ENCODE data around the gene PRKCE.
"Not testable (repeated sequence)": the region's sequence is repeated elsewhere in the genome, so short reads cannot be mapped to it uniquely, and the experiment has no call there.

The PRKCE gene

DNA sequence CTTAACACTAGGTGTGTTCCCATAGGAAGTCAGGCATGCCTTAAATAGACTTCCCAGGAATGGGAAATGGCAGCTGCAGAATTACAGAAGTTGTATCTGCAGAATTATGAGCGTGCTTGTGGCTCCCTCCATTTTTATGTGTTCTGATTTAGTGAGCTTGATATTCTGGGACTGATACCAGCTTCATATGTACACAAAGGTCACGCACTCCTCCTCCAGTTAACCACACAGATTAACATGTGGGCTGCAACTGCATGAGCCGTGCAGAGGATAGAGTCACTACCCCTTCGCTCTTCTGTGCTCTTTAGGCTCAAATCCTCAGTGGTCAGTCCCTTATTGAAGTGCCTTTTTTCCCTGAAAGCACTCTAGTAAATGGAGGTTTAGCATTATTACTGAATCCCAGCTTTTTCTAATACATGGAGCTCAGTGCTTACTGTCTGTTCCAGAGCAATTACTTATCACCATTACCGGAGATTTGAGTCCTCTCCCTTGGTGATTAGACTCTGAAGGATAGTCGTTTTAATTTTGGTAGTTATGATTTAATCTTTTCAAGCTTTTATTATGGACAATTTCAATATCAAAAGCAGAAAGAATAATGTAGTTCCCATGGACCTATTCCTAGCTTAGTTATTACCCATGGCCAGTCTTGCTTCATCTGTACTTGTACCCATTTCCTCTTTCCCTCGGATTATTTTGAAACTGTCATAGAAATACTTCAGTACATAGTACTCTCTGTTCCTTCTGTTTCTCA, 238.3 kb downstream of the PRKCE start:
- DNase-seq (ENCODE audit: low read depth): no peak

DNA sequence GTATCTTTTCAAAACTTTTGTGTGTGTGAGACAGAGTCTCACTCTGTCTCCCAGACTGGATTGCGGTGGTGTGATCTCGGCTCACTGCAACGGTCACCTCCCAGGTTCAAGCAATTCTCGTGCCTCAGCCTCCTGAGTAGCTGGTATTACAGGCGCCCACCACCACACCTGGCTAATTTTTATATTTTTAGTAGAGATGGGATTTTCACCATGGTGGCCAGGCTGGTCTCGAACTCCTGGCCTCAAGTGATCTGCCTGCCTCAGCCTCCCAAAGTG, 238.8 kb downstream of the PRKCE start:
- not testable (repeated sequence) for DNase-seq (ENCODE audit: low read depth)

GRCh38 chr2:45890819-45891218, 239.3 kb downstream of the PRKCE start:
- DNase-seq (ENCODE audit: low read depth): no peak

- no peak for DNase-seq (ENCODE audit: low read depth)
Measured at GRCh38 chr2:45891719-45892424, 240.4 kb downstream of the PRKCE start.

- DNase-seq (ENCODE audit: low read depth): no peak
Measured at GRCh38 chr2:45892425-45892745, 240.9 kb downstream of the PRKCE start.

DNA sequence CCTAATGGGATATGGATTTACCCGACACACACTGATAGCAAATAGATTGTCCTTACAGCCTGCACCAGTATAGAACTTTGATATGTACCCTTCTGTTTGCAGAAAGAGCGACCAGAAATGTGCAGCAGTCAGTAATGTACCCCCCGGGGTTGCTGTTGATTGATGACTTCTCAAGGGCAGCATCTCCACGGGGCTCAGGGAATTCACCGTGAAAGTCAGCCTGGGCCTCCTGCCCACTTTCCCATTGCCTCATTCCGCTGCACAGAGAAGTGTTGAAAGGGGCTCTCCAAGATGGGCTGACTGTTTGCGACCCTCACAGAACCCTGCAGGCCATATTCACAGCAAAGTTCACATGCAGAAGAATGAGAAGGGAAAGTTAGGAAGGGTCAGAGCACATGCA, 241.3 kb downstream of the PRKCE start:
- peak; percentile 37 for DNase-seq (ENCODE audit: low read depth)

DNA sequence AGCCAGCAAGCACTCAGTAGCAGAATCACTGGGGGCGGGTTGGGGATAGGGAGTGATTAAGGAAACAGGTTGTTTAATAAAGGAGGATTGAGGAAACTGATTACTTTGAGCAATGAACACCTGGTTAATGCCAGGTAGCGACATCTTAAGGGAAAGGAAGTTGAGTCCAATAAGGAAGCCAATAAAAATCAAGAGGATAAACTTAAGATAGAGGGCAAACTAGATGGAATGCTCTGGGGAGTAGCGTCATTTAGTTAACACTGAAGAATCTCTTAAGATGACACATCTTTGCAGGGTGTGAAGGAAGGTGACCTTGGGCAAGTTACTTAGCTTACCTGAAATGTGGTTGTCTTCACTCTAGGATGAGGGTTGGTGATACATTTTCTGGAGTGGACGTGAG, 242.7 kb downstream of the PRKCE start:
- no peak for DNase-seq (ENCODE audit: low read depth)

GRCh38 chr2:45895241-45895861, 243.9 kb downstream of the PRKCE start:
- DNase-seq (ENCODE audit: low read depth): peak; percentile 79

GRCh38 chr2:45896311-45896710, 244.8 kb downstream of the PRKCE start:
- peak; percentile 37 for DNase-seq (ENCODE audit: low read depth)

DNA sequence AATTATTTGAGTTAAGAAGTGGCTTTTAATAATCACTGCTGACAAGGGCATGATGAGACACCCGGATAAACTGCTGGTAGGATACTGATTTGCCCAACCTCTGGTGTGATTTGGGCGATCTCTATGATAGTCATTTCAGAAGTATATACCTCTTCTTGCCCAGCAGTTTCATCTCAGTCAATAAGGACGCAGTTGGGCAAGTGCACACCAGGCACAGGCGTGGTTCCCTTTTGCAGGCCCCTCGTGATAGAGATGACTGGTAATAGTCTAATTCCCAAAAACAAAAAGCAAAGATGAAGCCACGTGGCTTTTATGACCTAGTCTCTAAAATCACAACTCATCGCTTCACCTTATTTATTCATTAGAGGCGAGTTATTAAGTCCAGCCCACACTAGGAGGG, 246.4 kb downstream of the PRKCE start:
- no peak for DNase-seq (ENCODE audit: low read depth)

DNA sequence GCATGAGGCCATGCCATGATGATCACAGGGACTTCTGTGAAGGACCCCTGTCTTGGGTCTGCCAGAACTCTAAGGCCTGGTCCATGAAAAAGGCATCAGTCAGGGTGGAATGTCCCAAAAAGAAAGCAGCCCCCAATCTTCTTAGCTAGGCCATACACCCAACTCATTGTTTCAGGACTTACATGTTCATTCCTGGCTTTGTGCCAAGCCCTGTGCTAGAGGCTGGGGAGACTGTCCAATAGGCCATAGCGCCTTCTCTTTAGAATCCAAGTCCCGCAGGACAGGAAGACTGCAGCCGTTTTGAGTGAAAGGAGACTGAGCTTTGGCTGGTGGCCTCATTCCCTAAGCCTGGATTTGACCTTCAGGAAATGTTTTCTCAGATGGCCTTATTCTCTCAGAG, 247.3 kb downstream of the PRKCE start:
- DNase-seq (ENCODE audit: low read depth): no peak

DNA sequence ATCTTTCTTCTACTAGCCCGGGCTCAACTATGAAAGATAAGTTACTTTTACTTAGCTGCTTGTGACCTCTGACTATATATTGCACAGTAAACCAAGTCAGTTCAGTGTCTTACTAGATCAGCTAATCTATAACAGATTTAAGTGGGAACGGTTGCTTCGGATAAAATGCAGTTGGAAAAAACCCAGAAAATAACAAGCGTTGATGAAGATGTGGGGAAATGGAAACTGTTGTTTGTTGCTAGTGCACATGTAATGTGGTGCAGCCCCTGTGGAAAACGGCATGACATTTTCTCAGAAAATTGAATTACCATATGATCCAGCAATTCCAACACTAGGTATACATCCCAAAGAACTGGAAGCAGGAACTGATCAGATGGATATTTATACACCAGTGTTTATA, 248.5 kb downstream of the PRKCE start:
- no peak for DNase-seq (ENCODE audit: low read depth)

- no peak for DNase-seq (ENCODE audit: low read depth)
Measured at GRCh38 chr2:45901468-45902032, 250.1 kb downstream of the PRKCE start.

DNA sequence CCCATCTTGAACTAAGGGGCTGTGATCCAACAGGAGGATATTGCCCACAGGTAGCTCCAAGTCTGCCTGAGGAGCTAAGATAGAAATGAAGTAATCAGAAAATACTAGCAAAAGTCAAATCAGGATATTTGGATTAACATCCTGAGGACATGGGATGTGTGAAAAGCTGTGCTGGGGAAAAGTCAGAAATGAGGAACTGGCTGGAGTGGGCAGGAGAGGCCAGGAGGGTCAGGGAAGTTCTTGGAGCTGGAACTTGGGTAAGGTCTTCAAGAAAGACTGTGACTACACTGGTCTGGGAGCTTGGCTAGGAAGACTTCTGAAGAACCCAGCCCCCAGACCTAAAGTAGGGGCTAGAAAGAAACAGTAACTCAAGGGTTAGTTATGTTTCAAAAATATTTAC, 250.9 kb downstream of the PRKCE start:
- no peak for DNase-seq (ENCODE audit: low read depth)

DNA sequence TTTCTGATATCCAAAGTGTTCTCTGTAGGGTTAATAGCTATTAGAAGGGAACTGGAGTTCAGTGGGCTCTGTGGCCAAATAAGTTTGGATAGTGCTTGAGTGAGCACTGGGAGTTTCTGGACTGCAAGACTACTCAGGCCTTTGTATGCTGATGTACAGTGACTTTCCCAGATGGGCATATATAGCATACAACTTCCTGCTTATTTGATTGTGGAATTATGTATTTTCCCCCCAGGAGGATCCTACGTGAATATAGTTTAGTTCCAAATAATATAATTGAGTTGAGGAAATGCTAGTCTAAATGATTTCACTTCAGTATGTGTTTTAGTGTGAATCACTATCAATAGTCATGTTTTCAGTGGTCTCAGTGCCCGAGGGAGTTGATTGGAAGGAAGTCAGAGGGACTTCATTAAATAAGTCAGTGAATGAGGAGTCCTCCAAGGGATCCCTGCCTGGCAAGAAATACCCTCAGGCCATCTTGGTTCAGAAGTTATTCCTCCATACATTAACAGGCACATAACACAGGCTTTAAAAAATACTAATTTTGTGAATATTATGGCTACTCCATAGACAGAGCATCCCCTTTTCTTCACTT, 251.4 kb downstream of the PRKCE start:
- DNase-seq (ENCODE audit: low read depth): no peak

DNA sequence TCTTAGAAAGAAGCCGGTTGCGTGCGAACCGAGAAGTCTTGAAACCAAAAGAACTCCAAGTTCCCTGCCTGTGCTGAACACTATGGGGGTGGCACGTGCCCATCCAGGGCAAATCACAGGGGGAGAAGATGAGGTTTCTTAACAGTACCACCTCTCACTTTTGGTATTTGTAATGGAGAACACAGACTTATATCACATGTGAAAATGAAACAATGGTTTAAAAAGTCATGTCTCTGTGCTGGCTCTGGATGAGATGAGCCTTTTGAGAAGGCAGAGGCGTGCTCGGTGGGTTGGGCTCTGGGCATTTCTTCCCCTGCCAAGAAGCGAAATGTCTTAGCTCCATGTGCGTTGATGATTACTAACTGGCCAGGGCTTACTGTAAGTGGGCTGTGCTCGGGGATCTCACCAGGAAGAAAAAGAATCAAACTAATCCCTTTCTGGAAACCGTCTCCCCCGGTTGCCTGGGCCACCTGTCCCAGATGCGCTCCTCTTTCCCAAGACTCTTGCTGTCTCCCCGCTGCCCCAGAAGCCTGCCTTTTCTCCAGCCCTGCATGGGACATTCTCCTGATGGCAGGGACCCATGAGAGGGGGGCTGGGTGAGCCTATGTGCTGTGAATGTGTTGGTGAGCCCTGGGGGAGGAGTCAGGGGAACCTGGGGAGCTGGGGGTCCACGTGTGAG, 252.9 kb downstream of the PRKCE start:
- DNase-seq (ENCODE audit: low read depth): peak; percentile 75

- peak; percentile 28 for DNase-seq (ENCODE audit: low read depth)
Measured at GRCh38 chr2:45904946-45905631, 253.6 kb downstream of the PRKCE start.

DNA sequence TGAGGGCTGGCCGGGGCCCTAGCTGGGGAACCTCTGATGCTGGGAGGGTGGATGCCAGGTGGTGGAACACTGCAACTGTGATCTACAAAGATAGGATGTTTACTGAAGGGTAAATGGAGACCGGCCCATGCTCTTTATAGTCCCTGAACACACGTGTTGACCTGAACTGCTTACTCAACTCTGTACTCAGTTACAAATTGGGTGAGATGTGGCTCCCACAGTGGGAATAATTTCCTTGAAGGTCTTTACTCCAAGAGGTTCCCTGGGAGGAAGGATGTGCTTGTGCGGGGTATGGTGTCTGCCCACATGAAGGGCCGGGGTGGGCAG, 254.1 kb downstream of the PRKCE start:
- no peak for DNase-seq (ENCODE audit: low read depth)

- no peak for DNase-seq (ENCODE audit: low read depth)
Measured at GRCh38 chr2:45907592-45907991, 256.1 kb downstream of the PRKCE start.

GRCh38 chr2:45908316-45909170, 257.1 kb downstream of the PRKCE start:
- DNase-seq (ENCODE audit: low read depth): no peak

DNA sequence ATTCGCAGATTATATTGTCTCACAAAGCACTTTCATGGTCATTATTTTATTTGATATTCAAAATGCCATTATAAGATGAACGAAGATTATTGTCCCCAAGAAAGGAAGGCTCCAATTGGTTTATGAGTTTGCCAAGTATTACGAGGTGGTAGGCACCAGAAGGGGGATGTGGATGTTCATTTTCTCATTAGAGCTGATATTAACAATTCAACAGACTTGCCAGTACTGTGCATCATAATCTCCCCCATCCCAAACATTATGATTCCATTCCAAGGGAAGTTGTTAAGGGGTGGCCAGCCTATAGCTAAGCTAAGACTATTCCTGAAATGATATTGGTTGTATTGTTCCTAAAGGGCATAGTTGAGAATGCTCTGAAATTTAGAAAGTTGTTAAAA, 257.7 kb downstream of the PRKCE start:
- DNase-seq (ENCODE audit: low read depth): no peak
